ENCODE results near the gene UNC13B. TPM values are rescaled to one million over a fixed set of nuclear protein-coding genes. Genes with fewer than 3 reads are reported as not detected.

Gene UNC13B
- total and polyA plus RNA-seq, 9 of the 15 experiments (the other 6 are each of a cell fraction or from before 2014, with no cell fraction given): 2.4 to 11.5 (median 8.6) TPM

GRCh38 chr9:35313460-35313859 is 151.7 kb downstream of the UNC13B start:
- peak; percentile 57 for FAIRE-seq
- intact Hi-C loops (cut with micrococcal nuclease) (no loop called here), in situ Hi-C loops (cut with MboI) (no loop called here)
- Histone ChIP-seq H3K4me1 (replicated peaks in 1 of 2; ENCODE audit: control insufficient read depth in 2 of 2, insufficient read depth in 2 of 2, low read length in 2 of 2) (peaks cover 0 to 13% of the 10 kb centered on the region in 2 experiments; a peak in 2 of 5 replicates), H3K4me2 (ENCODE audit: insufficient read depth, low read length) (no peak overlapping the region), H3K4me3 (no peak overlapping the region), H3K9ac (ENCODE audit: insufficient read depth in 1 of 2, low read depth in 2 of 2, low read length in 2 of 2) (no peak overlapping the region), H3K79me2 (ENCODE audit: control insufficient read depth, insufficient read depth, low read length) (no peaks in the 10 kb centered on the region), H3K27ac (ENCODE audit: extremely low read depth, low read depth, low read length) (no peak overlapping the region), H3K9me3 (replicated peaks; ENCODE audit: control insufficient read depth, insufficient read depth, low read depth, low read length) (no peaks in the 10 kb centered on the region), H3K9me1 (ENCODE audit: control insufficient read depth, insufficient read depth, low read length) (no peaks in the 10 kb centered on the region), H2AFZ (ENCODE audit: low read depth, low read length) (no peak overlapping the region), H3K27me3 (ENCODE audit: control insufficient read depth in 2 of 2, insufficient read depth in 2 of 2, low read length in 2 of 2) (no peaks in the 10 kb centered on the region), H3K36me3 (ENCODE audit: control insufficient read depth, insufficient read depth, low read length) (no peaks in the 10 kb centered on the region), H4K20me1 (replicated peaks; ENCODE audit: control insufficient read depth, insufficient read depth, low read length) (no peaks in the 10 kb centered on the region)
- no peak for DNase-seq (ENCODE audit: extremely low read depth in 1 of 4, low spot score in 3 of 4)
- 88% methylated on average over 2 of the region's 4 CpGs for WGBS (ENCODE audit: insufficient coverage, low coverage, missing lambda C conversion rate)
- no peak for ATAC-seq
- BruUV-seq (replicated peaks): no TSS peak
- TF ChIP-seq NR3C1 (CRISPR knock-in tag; IDR thresholded peaks at IDR 0.05) (no peak), NR1H2 (CRISPR knock-in tag; IDR thresholded peaks at IDR 0.05) (no peak), TAF1 (IDR thresholded peaks at IDR 0.05; ENCODE audit: control insufficient read depth, extremely low read depth, insufficient read depth, low read length, severe bottlenecking) (no peak), ZNF707 (CRISPR knock-in tag; conservative IDR thresholded peaks at IDR 0.05) (no peak), CC2D1A (IDR thresholded peaks at IDR 0.05) (no peak), SMAD3 (CRISPR knock-in tag; conservative IDR thresholded peaks at IDR 0.05) (no peak), ZBTB8A (IDR thresholded peaks at IDR 0.05; ENCODE audit: partially characterized antibody) (no peak), NCOA2 (IDR thresholded peaks at IDR 0.05; ENCODE audit: partially characterized antibody in 2 of 2) (no peak), MTA2 (IDR thresholded peaks at IDR 0.05; ENCODE audit: low read depth) (no peak), ZKSCAN3 (CRISPR knock-in tag; IDR thresholded peaks at IDR 0.05) (no peak), ZNF766 (CRISPR knock-in tag; conservative IDR thresholded peaks at IDR 0.05) (no peak), THAP7 (CRISPR knock-in tag; IDR thresholded peaks at IDR 0.05) (no peak), ZNF395 (CRISPR knock-in tag; IDR thresholded peaks at IDR 0.05) (no peak)
- CTCF ChIA-PET (ENCODE audit: low intra/inter-chr PET ratio): no interaction called here
- POLR2A ChIA-PET: no interaction called here
